Fibroblast of mammary gland (primary cell): ENCODE results near the gene MT1M.

ENCODE experiments used
- DNase-seq: peaks from one replicate; pipeline ENCODE4 v3.0.0-alpha.2; 2010; ENCODE audit warnings: low read depth
- H3K4me3 ChIP-seq: 2 replicates; pipeline ENCODE4 v1.5.1; 2011; ENCODE audit warnings: low read depth, mild to moderate bottlenecking, low read length, moderate library complexity; ENCODE audit not compliant: control insufficient read depth
- TF ChIP-seq, protein P1 (sequence below): conservative IDR thresholded peaks from 2 replicates; pipeline ENCODE4 v1.5.1; 2011; ENCODE audit warnings: low read depth, low read length, inconsistent platforms; ENCODE audit not compliant: control insufficient read depth, insufficient read depth

MT1M gene

DNA sequence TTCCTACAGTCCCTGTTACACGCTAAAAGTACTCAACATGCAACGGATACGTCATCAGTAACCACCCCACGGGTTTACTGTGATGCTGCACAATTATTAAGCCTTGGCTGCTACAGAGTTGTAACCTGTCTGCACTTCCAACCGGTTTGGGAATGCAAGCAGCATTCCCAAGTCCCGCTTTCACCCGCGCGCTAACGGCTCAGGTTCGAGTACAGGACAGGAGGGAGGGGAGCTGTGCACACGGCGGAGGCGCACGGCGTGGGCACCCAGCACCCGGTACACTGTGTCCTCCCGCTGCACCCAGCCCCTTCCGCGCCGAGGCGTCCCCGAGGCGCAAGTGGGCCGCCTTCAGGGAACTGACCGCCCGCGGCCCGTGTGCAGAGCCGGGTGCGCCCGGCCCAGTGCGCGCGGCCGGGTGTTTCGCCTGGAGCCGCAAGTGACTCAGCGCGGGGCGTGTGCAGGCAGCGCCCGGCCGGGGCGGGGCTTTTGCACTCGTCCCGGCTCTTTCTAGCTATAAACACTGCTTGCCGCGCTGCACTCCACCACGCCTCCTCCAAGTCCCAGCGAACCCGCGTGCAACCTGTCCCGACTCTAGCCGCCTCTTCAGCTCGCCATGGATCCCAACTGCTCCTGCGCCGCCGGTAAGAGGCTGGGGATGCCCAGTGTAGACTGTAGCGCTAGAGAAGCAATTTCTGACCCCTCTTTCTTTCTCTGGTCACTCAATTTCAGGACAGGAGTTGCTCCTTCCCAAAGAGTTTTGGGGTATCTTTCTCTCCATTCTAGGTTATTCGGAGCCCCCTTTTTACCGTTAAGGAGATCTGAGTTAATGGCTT, 24.2 kb upstream of the MT1M start, which contains the start of gene MT2A:
TSS of gene MT2A (plus strand) at position 542 of the 833 bp plus-strand sequence. CDS start at position 614, 72 bp downstream.
- peak within 1 kb of the TSS; percentile 81 for H3K4me3 ChIP-seq
- DNase-seq = peak; percentile 96
- TF ChIP-seq, protein P1, sequence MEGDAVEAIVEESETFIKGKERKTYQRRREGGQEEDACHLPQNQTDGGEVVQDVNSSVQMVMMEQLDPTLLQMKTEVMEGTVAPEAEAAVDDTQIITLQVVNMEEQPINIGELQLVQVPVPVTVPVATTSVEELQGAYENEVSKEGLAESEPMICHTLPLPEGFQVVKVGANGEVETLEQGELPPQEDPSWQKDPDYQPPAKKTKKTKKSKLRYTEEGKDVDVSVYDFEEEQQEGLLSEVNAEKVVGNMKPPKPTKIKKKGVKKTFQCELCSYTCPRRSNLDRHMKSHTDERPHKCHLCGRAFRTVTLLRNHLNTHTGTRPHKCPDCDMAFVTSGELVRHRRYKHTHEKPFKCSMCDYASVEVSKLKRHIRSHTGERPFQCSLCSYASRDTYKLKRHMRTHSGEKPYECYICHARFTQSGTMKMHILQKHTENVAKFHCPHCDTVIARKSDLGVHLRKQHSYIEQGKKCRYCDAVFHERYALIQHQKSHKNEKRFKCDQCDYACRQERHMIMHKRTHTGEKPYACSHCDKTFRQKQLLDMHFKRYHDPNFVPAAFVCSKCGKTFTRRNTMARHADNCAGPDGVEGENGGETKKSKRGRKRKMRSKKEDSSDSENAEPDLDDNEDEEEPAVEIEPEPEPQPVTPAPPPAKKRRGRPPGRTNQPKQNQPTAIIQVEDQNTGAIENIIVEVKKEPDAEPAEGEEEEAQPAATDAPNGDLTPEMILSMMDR = no peak

GRCh38 chr16:56608876-56609462, 23.5 kb upstream of the MT1M start:
- DNase-seq = no peak
- peak overlapping the region; percentile 81 for H3K4me3 ChIP-seq
- TF ChIP-seq, protein P1 = no peak

DNA sequence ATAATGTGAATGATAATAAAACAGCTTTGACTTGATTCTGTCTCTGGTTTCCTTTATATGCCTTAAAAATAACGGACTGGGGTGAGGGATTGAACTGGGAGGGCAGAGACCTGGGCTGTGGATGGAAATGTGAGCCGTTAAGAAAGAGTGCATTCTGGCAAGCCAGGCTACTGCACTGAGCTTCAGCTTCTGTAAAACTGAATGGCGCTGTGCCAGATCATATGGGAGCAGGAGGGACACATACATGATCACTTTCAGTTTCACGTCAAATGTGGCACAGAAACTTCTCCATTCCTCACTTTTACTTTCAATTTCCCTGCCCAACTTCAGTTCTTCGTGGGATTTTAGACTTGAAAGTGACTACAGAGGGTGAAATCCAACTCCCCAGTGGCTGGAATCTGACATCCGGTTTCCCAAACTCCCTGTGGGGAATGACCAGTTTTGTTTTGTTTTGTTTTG, 23.0 kb upstream of the MT1M start:
- peak; percentile 92 for DNase-seq
- H3K4me3 ChIP-seq = peak overlapping the region; percentile 81
- TF ChIP-seq, protein P1 = no peak

DNA sequence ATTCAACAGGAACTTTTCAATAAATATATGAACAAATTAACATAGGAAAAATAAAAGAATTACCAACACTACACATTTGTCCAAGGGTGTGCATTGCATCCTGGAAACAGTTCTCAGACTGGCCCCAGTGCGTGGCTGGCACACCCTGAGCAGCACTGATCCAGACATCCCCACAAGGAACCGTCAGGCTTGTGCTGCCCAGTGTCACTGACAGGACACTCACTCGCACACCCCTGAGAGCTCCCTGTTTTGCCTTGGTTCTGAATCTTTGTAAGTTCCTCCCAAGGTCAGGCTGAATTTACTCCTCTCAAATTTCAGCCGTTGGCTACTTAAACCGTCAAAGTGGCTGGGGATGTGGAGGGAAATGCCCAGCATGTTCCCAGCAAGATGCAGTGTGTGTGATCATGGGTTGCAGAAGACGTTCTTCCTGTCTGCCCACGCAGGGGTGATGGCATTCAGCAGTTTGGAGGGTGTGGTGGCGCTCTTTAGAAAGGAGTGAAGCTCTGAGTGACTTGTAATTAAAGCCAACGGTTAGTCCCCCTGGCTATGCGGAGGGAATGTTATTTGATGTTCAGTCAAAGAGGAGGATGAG, 22.3 kb upstream of the MT1M start:
- TF ChIP-seq, protein P1 = no peak
- peak; percentile 98 for DNase-seq
- peak overlapping the region; percentile 81 for H3K4me3 ChIP-seq

DNA sequence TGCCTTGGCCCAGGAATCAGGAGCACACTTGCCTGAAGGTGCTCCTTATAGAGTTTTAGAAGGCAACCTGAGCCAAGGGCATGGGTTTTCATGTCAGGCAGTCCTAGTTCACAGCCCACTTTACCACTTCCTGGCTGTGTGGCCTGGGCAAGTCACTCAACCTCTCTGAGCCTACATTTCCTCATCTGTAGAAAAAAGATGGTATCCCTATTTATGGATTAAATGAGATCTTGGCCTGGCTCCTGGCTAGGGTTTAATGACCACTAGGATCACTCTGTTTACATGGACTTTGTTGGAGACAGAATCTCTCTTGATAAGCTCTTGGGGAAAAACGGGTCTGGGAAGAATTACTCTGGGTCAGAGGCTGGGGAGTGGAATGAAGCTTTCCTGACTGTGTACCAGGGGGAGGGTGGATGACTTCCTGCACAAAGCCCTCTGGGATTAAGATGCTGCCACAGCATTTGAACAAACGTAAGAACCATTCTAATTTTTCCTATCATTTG, 21.8 kb upstream of the MT1M start:
- H3K4me3 ChIP-seq = peak overlapping the region; percentile 81
- TF ChIP-seq, protein P1 = no peak
- DNase-seq = peak; percentile 73

GRCh38 chr16:56611281-56611833, 21.1 kb upstream of the MT1M start:
- TF ChIP-seq, protein P1 = no peak
- peak; percentile 86 for DNase-seq
- H3K4me3 ChIP-seq = no peak overlapping the region
